Activated effector memory CD4-positive, alpha-beta T cell treated with Interleukin-2 at 50 U/mL for 16 hours (primary cell): ENCODE measurements around the gene AKR1B1.
"Not testable (repeated sequence)": the region's sequence is repeated elsewhere in the genome, so short reads cannot be mapped to it uniquely, and the experiment has no call there.

Source experiments
- DNase-seq: peaks from one replicate; pipeline ENCODE4 v3.0.0-alpha.2; 2020

The AKR1B1 gene

DNA sequence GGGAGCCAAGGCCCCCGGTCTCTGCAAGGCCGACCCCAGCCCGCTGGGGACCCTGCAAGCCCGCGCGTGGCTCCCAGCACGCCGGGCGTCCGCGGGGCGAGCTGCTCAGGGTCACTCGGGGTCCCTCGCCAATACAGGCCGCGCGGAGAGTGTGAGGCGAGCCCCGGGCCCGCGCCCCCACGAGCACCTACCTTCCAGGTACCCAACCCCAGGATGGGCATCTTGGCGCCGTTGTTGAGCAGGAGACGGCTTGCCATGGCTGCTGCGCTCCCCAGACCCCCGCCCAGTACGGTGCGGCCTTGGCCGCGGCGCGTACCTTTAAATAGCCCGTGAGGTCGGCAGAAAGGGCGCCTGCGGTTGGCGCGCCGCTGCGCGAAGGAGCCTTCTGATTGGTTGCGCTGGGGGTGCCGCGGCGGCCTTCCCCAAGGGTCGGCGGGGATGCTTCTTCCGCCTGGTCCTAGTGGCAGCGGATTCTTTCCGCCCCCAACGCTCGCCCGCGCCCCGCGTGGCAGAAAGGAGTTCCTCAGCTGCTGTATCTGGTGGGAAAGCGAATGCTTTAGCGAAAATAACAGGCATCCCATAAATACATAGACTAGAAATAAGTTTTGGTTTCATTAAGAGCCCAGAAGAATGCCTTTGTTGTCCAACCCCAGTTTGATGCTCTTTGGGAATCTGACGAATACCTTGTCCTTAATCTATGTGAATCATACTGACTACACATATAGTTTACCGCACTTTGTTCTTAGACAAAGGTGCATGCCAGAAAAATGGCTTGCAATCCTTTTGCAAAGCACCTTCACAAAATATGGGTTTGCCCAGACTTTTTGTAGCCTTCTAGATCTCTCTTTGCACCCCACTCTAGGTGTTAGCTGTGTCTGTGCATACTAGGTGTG, at the start of gene AKR1B1:
TSS of gene AKR1B1 (minus strand) at position 295 of the 893 bp plus-strand sequence. CDS start at position 257, 38 bp downstream.
- DNase-seq, result peak; percentile 79

DNA sequence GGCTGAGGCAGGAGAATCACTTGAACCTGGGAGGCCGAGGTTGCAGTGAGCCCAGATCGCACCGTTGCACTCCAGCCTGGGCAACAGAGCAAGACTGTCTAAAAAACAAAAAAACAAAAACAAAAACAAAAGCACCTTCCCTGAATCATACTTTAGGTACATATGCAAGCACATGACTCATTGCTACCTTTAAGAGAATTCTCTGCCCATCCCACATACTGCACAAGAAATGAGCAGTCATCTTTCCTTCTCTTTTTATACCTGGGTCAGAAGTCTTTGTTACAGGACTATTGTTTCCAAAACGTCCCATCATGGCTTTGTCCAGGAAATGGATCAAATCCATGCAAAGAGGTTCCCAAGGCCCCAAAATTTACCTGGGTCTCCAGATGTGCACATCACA, 47.0 kb upstream of the AKR1B1 start:
- DNase-seq, result no peak

DNA sequence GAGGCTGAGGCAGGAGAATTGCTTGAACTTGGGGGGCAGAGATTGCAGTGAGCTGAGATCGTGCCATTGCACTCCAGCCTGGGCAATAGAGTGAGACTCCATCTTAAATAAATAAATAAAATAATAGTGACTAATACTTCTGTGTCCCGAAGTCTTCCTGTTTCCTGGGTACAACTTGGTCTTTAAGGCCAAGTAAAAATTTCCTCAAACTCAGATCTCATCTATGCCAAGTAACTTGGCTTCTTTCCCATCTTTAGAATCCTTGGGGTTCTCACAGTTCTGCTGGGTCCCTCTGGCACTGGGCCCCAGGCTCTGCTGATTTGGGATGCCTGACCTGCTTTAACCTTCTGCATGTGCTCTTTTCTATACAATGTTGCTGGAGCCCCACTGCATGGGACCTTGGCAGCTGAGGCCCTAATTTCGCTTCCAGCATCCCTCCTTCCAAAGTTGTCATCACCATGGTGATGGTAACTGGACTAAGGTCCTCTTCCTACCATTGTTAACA, 45.8 kb upstream of the AKR1B1 start:
- no peak for DNase-seq

DNA sequence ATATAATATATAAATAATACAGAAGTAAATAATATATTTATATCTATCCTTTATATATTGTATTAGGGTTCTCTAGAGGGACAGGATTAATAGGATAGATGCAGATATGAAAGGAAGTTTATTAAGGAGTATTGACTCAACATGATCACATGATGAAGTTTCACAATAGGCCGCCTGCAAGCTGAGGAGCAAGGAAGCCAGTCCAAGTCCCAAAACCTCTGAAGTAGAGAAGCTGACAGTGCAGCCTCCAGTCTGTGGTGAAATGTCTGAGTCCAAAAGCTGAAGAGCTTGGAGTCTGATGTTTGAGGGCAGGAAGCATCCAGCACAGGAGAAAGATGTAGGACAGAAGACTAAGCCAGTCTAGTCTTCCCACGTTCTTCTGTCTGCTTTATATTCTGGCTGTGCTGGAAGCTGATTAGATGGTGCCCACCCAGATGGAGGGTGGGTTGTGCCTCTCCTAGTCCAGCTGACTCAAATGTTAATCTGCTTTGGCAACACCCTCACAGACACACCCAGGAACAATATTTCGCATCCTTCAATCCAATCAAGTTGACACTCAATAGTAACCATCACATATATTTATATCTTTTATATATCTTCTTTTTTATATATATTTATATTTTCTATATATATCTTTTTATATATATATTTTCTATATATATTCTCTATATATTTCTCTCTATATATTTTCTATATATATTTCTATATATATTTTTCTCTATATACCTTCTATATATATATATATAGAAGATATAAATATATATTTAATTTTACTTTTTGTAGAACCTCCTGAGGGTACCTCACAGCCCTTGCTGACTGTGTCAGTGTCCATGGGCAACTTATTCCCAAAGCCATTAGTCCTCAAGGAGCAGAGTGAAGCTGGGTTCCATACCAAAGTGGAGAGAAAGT, 43.8 kb upstream of the AKR1B1 start:
- no peak for DNase-seq

DNA sequence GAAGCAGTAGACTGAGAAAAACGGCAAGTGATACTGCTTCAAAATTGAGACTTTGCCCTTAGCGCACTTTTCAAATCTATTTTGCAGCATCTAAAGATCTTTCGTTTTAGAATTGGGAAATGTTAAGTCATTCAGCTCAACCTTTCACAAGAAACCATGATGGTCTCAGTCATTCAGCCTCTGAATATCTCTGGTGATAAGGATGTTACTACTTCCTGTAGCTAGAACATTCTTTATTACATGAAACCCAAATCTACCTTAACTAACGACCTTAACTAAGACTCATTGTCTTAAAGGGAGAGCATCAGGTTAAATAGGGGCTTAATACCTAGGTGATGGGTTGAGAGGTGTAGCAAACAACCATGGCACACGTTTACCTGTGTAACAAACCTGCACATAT, 42.1 kb upstream of the AKR1B1 start:
- DNase-seq, result no peak

DNA sequence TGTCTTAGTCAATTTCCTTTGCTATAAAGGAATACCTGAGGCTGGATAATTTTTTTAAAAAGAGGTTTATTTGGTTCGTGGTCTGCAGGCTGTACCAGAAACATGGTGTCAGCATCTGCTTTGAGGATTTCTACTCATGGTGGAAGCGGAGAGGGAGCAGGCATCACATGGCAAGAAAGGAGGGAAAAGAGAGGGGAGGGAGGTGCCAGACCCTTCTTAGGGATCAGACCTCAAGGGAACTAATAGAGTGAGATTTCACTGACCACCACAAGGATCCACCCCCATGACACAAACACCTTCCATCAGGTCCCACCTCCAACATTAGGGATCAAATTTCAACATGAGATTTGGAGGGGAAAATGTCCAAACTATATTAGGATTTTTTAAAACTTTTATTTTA, 41.5 kb upstream of the AKR1B1 start:
- DNase-seq, result no peak

DNA sequence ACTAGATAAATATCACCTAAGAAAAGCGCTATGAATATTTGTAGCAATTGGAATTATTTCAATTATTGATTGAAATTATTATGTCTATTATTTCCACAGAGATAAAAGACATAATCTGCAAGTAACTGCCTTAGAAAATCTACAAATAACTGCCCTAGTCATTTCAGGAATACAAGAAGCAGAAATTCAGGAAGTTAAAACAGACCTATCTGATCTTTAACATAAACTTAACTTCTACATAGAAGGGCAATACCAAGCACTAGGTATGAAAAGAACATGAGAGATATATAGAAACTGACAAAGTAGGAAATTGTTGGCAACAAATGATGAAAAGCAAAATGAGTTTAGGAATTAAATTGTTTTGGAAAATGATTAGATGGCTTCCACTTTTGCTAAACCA, 36.6 kb upstream of the AKR1B1 start:
- no peak for DNase-seq

DNA sequence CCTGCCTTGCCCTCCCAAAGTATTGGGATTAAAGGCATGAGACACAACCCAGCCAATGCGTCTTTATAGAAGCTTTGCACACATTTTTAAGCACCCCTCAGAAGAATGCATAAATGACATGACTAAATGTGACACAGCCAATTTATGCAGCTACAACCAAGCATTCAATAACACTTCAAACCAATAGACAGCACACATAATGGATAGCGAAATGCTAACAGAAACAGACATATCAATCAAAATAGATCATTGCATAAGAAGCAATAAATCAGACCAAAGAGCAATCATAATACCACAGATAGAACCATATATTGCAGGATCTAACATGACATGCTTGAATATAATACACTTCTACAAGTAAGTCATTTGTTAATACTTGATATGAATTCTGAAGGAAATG, 34.2 kb upstream of the AKR1B1 start:
- DNase-seq, result no peak

DNA sequence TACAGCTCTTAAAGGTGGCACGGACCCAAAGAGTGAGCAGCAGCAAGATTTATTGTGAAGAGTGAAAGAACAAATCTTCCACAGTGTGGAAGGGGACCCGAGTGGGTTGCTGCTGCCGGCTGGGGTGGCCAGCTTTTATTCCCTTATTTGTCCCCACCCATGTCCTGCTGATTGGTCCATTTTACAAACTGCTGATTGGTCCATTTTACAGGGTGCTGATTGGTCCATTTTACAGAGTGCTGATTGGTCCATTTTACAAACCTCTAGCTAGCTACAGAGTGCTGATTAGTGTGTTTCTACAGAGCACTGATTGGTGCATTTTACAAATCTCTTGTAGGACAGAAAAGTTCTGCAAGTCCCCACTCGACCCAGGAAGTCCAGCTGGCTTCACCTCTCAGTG, 28.8 kb upstream of the AKR1B1 start:
- DNase-seq, result not testable (repeated sequence)

DNA sequence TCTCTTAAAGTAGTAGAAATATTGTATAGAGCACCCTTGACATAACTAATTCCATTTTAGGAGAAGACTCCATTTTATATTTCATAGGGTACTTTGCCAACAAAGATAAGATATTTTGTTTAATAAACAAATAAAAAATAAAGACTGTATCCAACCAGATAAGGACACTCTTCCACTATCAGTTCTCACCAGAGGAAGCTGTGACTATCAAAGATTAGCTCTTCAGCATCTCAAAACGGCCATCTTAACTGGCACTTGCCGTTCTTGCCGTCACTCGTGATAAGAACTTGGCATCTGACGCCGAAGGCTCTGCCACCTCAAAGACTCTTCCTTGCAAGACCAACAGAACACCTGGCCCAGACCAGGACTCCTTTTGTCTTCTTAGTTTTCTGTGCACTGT, 26.3 kb upstream of the AKR1B1 start:
- DNase-seq, result no peak

DNA sequence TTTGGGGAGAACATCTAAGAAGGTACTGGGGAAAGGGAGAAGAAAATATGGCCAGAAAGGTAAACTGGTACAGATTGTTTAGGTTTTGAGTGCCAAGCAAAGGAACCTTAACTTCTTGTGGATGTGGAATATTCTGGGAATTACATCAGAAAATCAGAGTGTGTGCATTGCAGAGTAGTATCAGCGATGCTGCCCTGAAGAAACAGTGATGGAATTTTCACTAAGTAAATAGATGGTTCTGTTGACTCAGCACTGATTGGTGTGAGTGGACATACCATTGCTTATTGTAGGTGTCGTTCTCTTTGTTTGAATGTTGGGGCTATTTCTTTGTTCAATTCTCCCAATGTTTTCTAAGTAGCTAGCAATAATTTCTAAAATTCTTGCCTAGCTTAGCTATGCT, 24.4 kb upstream of the AKR1B1 start:
- DNase-seq, result no peak

DNA sequence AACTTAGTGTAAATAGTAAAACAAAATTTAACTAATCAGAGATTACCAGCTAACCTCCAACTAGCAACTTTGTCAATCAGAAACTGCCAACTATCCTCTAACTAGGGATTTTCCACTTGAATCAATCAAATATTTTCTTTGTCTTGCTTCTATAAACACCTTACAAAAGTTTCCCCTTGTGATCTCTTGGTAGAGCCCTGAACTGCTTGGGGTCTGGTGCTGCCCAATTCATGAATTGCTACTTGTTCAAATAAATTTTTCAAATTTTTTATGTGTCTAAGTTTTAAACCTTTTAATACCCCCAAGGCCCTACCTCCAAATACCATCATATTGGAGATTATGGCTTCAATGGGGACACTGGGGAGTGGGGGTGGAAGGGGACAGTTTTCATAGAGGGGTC, 24.0 kb upstream of the AKR1B1 start:
- DNase-seq, result no peak

DNA sequence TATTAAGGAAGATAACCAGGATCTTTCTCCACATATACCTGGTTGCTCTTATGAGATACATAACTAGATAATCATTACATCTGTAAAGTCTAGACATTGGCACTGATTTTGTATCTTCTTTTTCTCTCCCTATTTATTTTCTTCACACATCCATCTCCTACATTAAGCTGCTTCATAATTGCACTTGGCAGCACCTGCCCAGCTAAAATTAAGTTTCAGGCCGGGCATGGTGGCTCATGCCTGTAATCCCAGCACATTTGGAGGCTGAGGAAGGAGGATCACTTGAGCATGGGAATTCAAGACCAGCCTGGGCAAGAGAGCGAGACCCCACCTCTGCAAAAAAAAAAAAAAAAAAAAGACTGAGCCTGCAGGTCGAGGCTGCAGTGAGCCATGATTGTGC, 22.3 kb upstream of the AKR1B1 start:
- DNase-seq, result no peak

DNA sequence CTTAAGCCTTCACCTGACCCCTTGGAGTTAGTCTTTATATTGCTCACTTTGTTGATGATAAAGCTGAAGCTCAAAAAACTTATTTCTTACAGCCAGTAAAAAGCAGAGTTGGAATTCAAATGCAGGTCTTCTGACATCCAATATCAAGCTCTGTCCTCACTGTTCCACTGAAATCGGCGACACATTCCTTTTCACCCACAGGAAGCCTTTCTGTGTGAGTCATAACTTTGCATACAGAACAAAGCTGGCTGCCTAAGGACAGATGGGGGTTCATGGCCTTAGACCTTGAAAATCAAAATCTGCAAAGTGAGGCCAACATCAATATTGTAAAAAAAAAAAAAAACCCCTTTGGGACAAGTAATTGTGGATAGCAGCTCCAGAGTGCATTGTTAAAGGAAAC, 21.8 kb upstream of the AKR1B1 start:
- no peak for DNase-seq

DNA sequence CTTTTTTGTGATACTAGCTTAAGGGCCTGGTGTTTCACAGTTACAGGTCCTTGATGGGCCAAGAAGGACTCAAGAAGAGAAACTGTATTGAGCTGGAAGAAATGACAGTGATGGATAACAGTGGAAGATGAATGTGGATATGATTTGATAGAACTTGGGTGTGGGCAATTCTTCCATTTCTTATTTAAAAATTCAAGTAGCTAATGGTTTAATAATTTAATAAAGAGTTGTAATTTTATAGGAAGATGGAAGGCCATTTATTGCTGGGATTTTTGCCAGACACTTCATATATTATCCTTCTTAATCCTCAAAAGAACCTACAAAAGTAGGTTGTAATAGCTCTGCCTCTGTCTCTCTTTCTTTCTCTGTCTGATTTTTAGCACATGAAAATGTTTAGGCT, 21.3 kb upstream of the AKR1B1 start:
- no peak for DNase-seq

DNA sequence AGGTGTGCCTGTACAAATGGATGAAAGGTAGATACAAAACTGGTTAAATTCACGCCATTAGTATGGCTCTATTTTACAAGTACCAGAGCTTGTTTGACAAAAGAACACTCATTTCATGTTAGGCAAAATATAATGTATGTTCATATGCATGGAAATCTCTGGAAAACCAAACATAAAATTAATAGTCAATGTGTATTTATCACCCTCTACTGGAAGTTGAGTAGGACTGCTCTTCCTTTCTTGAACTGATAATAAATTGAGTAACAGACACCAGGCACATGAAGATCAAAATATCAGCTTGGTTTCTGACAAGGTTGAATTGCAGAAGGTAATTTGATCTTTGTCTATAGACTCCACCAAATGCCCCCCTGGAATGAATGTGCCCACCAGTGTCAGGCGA, 19.8 kb upstream of the AKR1B1 start:
- DNase-seq, result no peak

DNA sequence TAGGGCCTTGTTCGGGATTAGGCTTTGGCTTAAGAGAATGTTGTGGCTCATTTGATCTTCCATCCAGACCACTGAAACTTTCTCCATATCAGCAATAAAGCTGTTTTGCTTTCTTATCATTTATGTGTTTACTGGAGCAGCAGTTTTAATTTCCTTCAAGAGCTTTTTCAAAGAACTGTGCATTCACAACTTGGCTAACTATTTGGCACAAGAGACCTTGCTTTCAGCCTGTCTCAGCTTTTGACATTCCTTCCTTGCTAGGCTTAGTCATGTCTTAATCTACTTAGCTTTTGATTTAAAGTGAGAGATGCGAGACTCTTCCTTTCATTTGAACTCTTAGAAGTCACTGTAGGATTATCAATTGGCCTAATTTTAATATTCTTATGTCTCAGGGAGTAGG, 19.1 kb upstream of the AKR1B1 start:
- no peak for DNase-seq

DNA sequence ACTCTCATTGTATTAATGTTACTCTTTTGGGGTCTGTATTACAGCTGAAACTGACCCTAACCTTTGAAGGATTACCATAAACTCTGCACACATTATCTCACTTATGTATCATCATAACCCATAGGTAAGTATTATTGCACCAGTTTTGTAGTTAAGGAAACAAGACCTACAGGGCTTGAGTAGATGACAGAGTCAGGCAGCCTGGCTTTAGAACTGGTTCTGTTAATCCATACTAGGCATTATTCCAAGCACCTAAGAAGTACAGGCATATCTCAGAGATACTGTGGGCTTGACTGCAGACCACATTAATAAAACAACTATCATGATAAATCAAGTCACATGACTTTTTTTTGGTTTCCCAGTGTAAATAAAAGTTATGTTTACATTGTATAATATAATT, 17.1 kb upstream of the AKR1B1 start:
- DNase-seq, result no peak

DNA sequence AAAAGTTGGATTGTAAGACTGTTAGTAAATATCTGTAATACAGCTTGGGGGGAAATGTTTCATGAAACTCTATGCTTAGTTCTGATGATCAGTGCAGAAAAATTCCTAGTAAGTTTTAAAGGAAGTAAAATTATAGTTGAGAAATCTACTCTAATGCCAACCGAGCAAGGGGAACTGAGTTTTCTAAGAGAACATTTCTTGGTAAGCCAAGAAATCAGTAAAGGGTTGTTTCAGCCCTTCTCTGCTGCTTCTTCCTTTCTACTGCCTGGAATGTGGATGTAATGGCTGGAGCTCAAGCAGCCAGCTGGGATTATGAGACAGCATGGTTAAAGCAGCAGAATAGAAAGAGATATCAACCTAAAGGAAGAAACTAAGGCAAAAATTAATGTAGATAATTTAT, 15.9 kb upstream of the AKR1B1 start:
- DNase-seq, result no peak

DNA sequence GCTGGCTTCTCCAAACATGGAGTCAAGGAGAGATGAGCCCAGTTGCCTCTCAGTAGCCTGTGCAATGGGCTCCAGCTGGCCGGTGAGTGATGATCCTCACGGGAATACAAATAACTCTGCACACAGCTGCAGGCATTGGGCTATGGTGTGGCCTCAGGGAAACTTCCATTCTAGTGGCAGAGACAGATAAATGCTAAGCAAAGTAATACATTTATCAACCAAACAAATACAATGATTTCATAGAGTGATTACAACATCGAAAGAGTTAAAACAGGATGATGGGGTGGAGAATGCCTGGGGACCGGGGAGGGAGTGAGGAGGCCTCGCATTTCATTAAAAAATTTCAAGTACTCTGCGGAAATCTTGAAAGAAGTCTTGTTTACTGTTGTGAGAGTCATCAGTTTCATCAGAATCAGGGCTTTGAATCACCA, 15.0 kb upstream of the AKR1B1 start:
- DNase-seq, result no peak

DNA sequence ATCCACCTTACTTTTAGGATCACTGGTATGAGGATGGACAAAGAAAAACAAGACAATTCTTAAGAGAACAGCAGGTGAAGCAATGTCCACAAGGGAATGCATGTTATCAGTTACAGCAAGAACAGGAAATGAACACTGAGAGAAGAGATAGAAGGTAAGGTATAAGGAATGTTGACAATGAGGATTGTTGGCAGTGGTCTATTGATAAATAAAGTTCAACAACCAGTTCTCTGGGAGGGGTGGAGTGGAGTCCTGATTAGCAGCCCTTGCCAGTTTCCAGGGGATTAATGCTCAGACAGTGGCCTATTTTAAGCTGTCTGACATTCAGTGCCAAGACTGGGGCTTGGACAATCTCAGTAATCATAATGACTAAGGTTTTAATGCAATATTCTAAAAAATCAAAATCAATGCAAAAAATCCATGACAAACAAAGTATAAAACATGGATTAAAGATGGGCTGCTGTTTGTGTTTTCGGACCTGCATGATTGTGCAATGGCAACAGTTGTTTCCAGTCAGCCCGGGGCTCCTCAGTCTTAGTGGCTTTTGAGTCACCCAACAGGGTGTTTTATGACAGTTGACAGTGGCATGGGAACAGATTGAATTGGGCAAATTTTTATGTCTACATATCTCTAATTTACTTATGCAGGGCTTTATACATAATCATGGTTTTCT, 13.8 kb upstream of the AKR1B1 start:
- no peak for DNase-seq

DNA sequence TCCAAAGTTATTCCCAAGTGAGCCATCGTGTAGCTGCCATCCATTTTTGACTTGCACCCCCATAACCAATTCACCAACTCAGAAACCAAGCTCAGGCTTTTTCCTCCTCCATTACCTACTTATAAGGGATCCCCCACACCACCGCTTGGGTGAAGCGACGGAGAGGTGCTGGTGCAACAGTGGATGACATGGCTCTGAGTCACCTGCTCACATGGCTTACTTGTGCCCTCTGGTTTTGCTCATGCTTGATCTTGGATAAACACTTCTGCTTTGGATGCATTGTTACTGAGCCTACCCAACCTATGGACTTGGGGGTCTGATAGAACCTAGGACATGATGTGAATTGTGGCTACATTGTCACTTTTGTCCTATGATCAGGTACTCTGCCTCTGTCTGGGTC, 12.0 kb upstream of the AKR1B1 start:
- no peak for DNase-seq

DNA sequence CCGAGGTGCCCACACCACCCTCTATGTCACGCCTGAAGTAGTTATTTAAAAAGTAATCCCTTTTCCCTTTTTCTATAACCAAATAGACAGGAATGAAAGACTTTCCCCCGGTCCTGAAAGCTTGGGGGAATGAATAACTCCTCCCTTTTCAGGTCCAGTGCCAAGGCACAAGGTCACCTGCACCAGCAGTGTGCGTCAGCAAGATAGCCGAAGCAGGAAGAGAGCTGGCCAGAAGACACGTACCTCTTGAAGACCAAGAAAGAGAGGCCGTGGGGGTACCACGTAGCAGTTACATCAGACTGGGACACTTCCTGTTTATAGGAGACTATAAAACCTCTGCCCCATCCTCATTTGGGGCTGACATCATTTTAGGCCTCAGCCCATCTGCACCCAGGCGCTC, 10.7 kb upstream of the AKR1B1 start:
- no peak for DNase-seq
